RWPE1 (cell line): Measurements from ENCODE around the gene ESPNL.

Source experiments
- CTCF ChIA-PET: fragments of 350-600 bp; sonication (Branson Sonifier 250); formaldehyde crosslinking; extraction: SDS; loops from one replicate; lab custom pipeline; 2021; lab: Yijun Ruan, JAX
- POLR2A ChIA-PET: fragments of 400-600 bp; formaldehyde crosslinking; extraction: SDS; loops from one replicate; lab custom pipeline; 2020; ENCODE audit warnings: antibody characterized with exemption; ENCODE audit not compliant: low non-redundant PET; lab: Yijun Ruan, JAX
- DNase-seq: peaks from one replicate; pipeline ENCODE4 v3.0.0; 2012; ENCODE audit warnings: low spot score
- H3K27ac ChIP-seq: fragments of 450-650 bp; 2 replicates; pipeline ENCODE4 v1.5.1; 2017
- TF ChIP-seq, protein P1 (sequence below): fragments of 450-650 bp; conservative IDR thresholded peaks from 2 replicates; pipeline ENCODE4 v1.5.1; 2017; ENCODE audit warnings: low read depth, mild to moderate bottlenecking

The ESPNL gene

DNA sequence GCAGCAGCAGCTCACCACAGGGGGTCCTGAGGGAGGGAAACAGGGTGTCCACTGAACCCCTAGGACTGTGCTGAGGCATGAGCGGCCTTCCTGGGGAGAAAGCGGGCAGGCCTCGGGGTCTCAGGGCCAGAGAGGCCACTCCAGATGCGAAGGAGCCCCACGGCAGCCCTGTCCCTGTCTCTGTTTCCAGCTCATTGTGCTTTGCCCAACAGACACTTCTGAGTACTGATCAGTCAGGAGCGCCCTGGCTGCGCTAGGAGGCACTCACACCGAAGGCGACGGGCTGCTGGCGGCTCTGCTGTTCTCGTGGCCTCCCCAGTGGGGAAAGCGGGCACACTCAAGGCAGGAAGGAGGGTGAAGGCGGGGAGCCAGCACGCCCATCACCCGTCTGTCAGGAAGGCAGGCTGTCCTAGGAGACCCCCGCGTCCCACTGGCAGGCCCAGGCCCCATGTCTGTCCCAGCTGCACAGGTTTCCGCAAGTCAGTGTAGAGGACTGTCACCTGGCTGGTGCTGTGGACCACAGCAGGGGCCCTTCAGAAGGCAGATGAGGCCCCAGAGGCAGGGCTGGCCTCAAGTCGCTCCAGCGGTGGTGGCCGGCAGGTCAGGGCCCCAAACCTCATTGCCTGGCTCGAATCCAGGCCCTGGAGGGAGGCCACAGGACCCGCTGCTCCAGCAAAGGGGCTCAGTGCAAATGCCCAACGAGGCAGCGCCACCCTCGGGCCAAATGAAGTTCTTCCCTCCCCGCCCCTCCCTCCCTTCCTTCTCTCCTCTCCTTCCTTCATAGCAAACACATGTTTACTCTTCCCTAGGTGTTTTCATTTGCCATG lies 6.8 kb downstream of the ESPNL start:
- POLR2A ChIA-PET: no interaction called here
- TF ChIP-seq, protein P1, sequence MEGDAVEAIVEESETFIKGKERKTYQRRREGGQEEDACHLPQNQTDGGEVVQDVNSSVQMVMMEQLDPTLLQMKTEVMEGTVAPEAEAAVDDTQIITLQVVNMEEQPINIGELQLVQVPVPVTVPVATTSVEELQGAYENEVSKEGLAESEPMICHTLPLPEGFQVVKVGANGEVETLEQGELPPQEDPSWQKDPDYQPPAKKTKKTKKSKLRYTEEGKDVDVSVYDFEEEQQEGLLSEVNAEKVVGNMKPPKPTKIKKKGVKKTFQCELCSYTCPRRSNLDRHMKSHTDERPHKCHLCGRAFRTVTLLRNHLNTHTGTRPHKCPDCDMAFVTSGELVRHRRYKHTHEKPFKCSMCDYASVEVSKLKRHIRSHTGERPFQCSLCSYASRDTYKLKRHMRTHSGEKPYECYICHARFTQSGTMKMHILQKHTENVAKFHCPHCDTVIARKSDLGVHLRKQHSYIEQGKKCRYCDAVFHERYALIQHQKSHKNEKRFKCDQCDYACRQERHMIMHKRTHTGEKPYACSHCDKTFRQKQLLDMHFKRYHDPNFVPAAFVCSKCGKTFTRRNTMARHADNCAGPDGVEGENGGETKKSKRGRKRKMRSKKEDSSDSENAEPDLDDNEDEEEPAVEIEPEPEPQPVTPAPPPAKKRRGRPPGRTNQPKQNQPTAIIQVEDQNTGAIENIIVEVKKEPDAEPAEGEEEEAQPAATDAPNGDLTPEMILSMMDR: no peak
- DNase-seq: no peak
- CTCF ChIA-PET: interaction anchor here (0.6 kb wide), 1 partner anchor 116 kb away, joined by 4 read pairs; no protein-coding TSS in a partner anchor
- no peak overlapping the region for H3K27ac ChIP-seq

DNA sequence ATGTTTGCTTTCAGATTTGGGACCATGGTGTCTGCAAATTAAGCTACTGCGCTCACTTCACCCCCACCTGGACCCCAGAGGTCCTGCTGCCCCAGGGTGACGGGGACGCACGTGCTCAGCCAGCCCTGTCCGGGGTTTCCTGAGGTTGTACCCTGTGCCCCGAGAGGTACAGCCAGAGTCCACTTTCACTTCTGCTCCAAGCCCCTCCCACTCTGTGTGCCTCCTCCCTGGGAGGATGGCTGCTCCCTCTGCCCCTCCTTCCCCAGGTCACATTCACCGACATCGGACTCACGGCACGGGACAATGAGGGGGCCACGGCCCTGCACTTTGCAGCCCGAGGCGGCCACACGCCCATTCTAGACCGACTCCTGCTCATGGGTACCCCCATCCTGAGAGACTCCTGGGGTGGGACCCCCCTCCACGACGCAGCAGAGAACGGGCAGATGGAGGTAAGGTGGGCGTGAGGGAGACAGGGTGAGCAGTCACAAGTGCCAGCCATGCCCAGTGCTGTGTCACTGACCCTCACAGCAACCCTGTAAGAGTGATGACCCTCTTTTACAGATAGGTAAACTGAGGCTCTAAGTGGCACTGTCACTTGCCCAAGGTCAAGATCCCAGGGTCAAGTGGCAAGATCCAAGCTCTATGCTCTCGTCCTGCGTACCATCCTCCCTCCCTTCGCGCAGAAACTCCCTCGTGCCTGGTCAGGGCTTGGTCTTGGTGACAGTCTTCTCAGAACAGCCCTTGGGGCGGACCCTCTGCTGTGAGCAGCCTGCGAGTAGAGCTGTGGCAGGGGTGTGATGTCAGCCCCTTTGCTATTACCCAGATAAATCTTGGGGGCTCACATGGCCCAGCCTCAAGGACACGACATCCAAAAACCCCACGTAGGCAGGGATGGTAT lies 7.6 kb downstream of the ESPNL start:
- DNase-seq: no peak
- ChIA-PET POLR2A (no interaction called here), CTCF (interaction anchor here (0.5 to 0.6 kb wide), 2 partner anchors 117 to 118 kb away, joined by 4 to 6 read pairs; no protein-coding TSS in a partner anchor)
- TF ChIP-seq, protein P1: no peak
- H3K27ac ChIP-seq: no peak overlapping the region

GRCh38 chr2:238108423-238109183 lies 8.5 kb downstream of the ESPNL start:
- ChIA-PET CTCF (interaction anchor here (0.5 to 0.6 kb wide), 2 partner anchors 118 to 255 kb away, joined by 3 to 6 read pairs; no protein-coding TSS in a partner anchor), POLR2A (no interaction called here)
- no peak overlapping the region for H3K27ac ChIP-seq

DNA sequence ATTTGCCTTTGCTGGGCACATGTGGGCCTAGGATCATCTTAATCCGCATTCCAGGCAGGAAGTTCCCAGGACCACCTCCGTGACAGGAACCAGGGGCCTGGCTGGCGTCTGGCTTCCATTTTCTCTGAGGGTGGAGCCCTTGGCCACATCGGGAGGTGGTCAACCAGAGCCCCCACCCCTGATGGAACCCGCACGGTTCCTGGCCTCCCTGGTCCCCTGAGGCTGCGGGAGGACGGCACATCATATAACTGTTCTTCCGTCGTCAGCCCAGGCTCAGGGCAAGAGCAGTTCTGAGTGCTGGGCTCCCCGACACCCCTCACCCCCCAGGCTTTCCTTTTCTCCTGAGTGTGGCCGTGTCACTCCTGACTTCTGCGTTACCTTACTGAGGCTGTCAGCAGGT lies 13.5 kb downstream of the ESPNL start:
- TF ChIP-seq, protein P1: no peak
- ChIA-PET POLR2A (no interaction called here), CTCF (no interaction called here)
- no peak overlapping the region for H3K27ac ChIP-seq
- DNase-seq: no peak

More at GRCh38 chr2:238108423-238109183, 8.5 kb downstream of the ESPNL start:
- TF ChIP-seq, protein P1: no peak
- DNase-seq: no peak

- ChIA-PET CTCF (no interaction called here), POLR2A (no interaction called here)
- TF ChIP-seq, protein P1: no peak
- no peak overlapping the region for H3K27ac ChIP-seq
- DNase-seq: no peak
These were observed 14.2 kb downstream of the ESPNL start for GRCh38 chr2:238114331-238114841.
